Tibial nerve (tissue), 4 donors: Measurements from ENCODE around the gene NOL4L. TPM values are rescaled to one million over a fixed set of nuclear protein-coding genes. Genes with fewer than 3 reads are reported as not detected.

Source experiments
- DNase-seq, 2 donors: peaks; one replicate each; pipeline ENCODE4 v3.0.0-alpha.2; 2019; ENCODE audit warnings: low spot score in 2 of 2
- H3K27ac ChIP-seq, 4 donors: fragments of 200-600 bp; sonication (generic) in 3 of 4; one replicate each; pipeline ENCODE4 v1.5.1; 2017 to 2019; ENCODE audit warnings: mild to moderate bottlenecking in 1 of 4
- H3K27me3 ChIP-seq, 2 donors: fragments of 200-600 bp; sonication (generic) in 1 of 2; one replicate each; pipeline versions ENCODE4 v1.5.1 to v1.6.0; 2017 to 2019
- H3K36me3 ChIP-seq, 3 donors: fragments of 200-600 bp; sonication (generic); one replicate each; pipeline ENCODE4 v1.5.1; 2018 to 2019
- H3K4me1 ChIP-seq, 4 donors: fragments of 200-600 bp; sonication (generic) in 3 of 4; one replicate each; pipeline ENCODE4 v1.5.1; 2017 to 2019
- H3K4me3 ChIP-seq, 4 donors: fragments of 200-600 bp; sonication (generic) in 3 of 4; one replicate each; pipeline ENCODE4 v1.5.1; 2017 to 2019; ENCODE audit warnings: mild to moderate bottlenecking in 1 of 4, moderate library complexity in 1 of 4
- H3K9me3 ChIP-seq, 4 donors: fragments of 200-600 bp; sonication (generic) in 3 of 4; one replicate each; pipeline ENCODE4 v1.5.1; 2017 to 2019
- EP300 ChIP-seq, 2 donors: sonication (generic); formaldehyde crosslinking; IDR thresholded peaks; one replicate each; pipeline ENCODE4 v1.6.1; 2017; ENCODE audit warnings: antibody characterized with exemption in 2 of 2, mild to moderate bottlenecking in 1 of 2
- POLR2A ChIP-seq, 2 donors: fragments of 450-650 bp; IDR thresholded peaks; one replicate each; pipeline ENCODE4 v1.6.1; 2017; ENCODE audit warnings: antibody characterized with exemption in 2 of 2, mild to moderate bottlenecking in 2 of 2, moderate library complexity in 2 of 2
- WGBS, 2 donors: methylation state at CpG; one replicate each; pipeline ENCODE4 v1.1.5; 2018; 5-methylcytosine and 5-hydroxymethylcytosine counted together
- total RNA-seq, 4 donors: library from RNA; depleted of rRNA; stranded (reverse); fragments of >200 nt; gene quantifications; one replicate each; pipeline ENCODE4 v1.1.0, GENCODE V29; 2016
- TF ChIP-seq, protein P1 (sequence below), 5 experiments: fragments of 200-600 bp in 3 of 5; fragments of 450-650 bp in 2 of 5; sonication (generic) in 3 of 5; IDR thresholded peaks; one replicate each; pipeline ENCODE4 v1.5.1; 2016 to 2019; ENCODE audit warnings: antibody characterized with exemption in 5 of 5, mild to moderate bottlenecking in 3 of 5, moderate library complexity in 2 of 5

The NOL4L gene
- total RNA-seq, 4 donors from 2014 or later: 11.5 to 22.3 (median 19.9) TPM

DNA sequence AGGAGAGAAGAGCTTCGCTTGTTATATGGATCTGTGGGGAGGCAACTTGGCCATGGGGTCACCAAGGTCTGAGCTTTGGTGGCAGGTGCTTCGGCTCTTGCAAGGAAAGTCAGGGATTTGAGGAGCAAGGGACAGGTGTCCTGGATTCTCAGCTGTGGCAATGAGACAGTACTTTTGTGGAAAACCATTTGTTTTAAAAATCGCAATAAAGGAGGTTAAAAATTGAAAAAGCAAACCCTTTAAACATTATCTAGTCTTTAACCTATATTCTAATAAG lies 64.3 kb downstream of the NOL4L start:
- Histone ChIP-seq H3K36me3 (no peaks in the 10 kb centered on the region), H3K27ac (no peak overlapping the region), H3K4me1 (peaks cover 0 to 45% (median 12%) of the 10 kb centered on the region in 4 donors), H3K9me3 (no peaks in the 10 kb centered on the region), H3K4me3 (no peak overlapping the region), H3K27me3 (no peaks in the 10 kb centered on the region)
- DNase-seq: no peak
- TF ChIP-seq POLR2A (IDR thresholded peaks at IDR 0.05): no peak
- TF ChIP-seq, protein P1, sequence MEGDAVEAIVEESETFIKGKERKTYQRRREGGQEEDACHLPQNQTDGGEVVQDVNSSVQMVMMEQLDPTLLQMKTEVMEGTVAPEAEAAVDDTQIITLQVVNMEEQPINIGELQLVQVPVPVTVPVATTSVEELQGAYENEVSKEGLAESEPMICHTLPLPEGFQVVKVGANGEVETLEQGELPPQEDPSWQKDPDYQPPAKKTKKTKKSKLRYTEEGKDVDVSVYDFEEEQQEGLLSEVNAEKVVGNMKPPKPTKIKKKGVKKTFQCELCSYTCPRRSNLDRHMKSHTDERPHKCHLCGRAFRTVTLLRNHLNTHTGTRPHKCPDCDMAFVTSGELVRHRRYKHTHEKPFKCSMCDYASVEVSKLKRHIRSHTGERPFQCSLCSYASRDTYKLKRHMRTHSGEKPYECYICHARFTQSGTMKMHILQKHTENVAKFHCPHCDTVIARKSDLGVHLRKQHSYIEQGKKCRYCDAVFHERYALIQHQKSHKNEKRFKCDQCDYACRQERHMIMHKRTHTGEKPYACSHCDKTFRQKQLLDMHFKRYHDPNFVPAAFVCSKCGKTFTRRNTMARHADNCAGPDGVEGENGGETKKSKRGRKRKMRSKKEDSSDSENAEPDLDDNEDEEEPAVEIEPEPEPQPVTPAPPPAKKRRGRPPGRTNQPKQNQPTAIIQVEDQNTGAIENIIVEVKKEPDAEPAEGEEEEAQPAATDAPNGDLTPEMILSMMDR (IDR thresholded peaks at IDR 0.05): no peak
- no peak for TF ChIP-seq EP300 (IDR thresholded peaks at IDR 0.05)
- 58 to 97% methylated on average over 3 of the region's 3 CpGs for WGBS, 2 donors

DNA sequence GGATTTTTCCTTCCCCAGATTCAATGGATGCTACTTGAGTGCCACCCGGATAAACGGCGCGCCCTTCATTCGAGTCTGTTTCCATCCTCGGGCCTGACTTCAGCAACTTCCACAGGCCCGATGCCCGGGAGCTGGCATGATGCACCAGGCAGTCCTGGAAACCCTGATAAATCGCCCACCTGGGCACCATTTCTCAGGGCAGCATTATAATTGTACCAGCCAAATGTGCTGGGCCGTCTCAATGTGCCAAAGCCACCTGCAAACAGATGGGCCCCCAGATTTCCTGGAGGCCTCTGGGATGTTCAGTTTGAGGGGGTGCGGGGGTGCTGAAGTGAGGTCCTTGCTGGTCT lies 65.8 kb downstream of the NOL4L start:
- H3K27me3 ChIP-seq: no peaks in the 10 kb centered on the region
- no peak overlapping the region for H3K27ac ChIP-seq
- WGBS, 2 donors: 82 to 90% methylated on average over 11 of the region's 11 CpGs
- DNase-seq: no peak
- H3K36me3 ChIP-seq: no peaks in the 10 kb centered on the region
- TF ChIP-seq POLR2A (IDR thresholded peaks at IDR 0.05): no peak
- no peak for TF ChIP-seq EP300 (IDR thresholded peaks at IDR 0.05)
- TF ChIP-seq, protein P1 (IDR thresholded peaks at IDR 0.05): no peak
- no peak overlapping the region for H3K4me3 ChIP-seq
- H3K9me3 ChIP-seq: no peaks in the 10 kb centered on the region
- peaks cover 0 to 30% (median 5%) of the 10 kb centered on the region in 4 donors for H3K4me1 ChIP-seq

DNA sequence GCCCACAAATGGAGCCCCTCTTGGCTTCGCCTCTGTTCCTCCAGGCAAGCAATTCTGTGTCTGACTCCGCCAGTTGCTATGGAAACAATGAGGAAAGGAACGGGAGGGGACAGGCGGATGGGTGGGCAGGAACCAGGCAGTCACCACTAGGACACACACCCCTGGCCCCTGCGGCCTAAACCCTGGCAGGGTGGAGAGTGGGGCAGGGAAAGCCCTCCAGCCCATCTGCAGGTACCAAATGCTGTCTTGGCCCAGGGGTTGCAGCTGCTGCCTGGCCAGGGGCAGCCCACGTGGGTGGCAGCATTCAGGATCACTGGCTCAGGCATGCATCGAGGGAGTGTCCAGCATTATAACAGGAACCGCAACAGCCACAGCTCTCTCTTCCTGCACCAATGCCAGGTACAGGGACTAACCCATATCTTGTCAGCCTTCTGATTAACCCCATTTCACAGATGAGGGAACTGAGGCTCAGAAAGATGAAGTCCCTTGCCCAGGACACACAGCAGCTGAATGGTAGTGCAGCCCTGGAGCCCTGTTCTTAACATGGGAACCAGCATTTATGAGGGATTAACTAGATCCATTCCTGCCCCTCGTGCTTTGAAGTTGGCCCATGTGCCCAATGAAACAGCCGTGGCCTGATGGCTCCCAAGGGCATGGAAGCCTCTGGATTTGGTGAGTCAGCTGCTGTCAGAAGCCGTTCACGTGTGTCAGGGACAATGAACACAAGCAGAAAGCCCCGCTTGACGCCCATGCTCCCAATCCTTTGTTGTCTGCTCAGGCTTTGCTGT lies 66.3 kb downstream of the NOL4L start:
- DNase-seq: no peak
- no peak overlapping the region for H3K4me3 ChIP-seq
- H3K27ac ChIP-seq: no peak overlapping the region
- no peaks in the 10 kb centered on the region for H3K27me3 ChIP-seq
- H3K36me3 ChIP-seq: no peaks in the 10 kb centered on the region
- peaks cover 0 to 25% (median 3%) of the 10 kb centered on the region in 4 donors for H3K4me1 ChIP-seq
- 71% methylated on average over 14 of the region's 14 CpGs for WGBS, 2 donors
- no peak for TF ChIP-seq POLR2A (IDR thresholded peaks at IDR 0.05)
- TF ChIP-seq, protein P1 (IDR thresholded peaks at IDR 0.05): no peak
- TF ChIP-seq EP300 (IDR thresholded peaks at IDR 0.05): no peak
- H3K9me3 ChIP-seq: no peaks in the 10 kb centered on the region

DNA sequence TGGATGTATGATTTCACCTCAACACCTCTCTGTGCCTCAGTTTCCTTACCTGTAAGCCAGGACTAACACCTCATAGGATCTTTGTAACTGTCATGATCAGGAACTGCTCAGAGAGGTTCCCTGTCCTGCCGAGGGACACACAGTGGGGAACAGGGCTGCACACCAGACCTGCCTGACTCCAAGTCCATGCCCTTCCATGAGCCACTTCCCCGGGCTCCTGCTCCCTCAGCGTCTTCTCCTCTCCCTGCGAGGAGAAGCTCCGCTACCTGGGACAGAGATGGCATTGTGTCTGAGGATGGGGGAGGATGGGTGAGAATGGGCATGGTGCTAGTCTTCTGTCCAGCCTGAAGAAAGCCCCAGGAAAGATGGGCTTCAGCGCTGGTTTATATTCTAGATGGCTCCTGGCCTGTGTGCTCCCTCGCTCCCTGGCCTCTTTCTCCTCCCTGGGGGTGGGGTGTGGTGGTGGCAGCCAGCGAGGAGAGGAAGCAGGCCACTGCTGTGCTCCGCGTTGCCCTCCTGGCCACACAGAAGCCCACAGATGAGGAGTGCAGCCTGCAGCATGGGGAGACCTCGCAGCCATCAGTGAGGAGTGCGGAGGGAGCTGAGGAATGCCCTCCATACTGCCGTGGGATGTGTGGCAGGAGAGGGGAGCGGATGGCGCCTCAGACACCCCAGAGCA lies 67.1 kb downstream of the NOL4L start:
- Histone ChIP-seq H3K27me3 (no peaks in the 10 kb centered on the region), H3K27ac (peak overlapping the region in 1 of 4 donors; percentile 17), H3K9me3 (no peaks in the 10 kb centered on the region), H3K36me3 (no peaks in the 10 kb centered on the region), H3K4me3 (no peak overlapping the region), H3K4me1 (peaks cover 0 to 22% (median 3%) of the 10 kb centered on the region in 4 donors)
- no peak for DNase-seq
- no peak for TF ChIP-seq EP300 (IDR thresholded peaks at IDR 0.05)
- TF ChIP-seq, protein P1 (IDR thresholded peaks at IDR 0.05): no peak
- WGBS, 2 donors: 66 to 80% methylated on average over 11 to 15 of the region's 15 CpGs

DNA sequence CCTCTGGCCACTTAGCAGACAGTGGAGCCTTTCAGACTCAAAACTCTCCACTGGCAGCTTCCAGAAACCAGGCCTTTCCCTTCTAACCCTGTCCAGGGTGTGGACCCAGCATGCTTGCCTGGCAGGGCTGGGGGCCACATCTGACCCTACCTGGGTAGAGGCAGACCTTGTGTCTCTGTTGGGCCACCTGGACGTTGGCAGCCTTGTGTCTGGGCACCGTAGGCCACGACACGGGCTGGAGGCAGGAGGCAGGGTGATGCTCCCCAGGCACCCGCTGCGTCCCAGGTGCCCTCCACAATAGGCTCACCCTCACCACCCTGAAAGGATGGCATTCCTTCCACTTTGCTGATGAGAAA lies 67.6 kb downstream of the NOL4L start:
- TF ChIP-seq, protein P1 (IDR thresholded peaks at IDR 0.05): no peak
- TF ChIP-seq EP300 (IDR thresholded peaks at IDR 0.05): no peak
- no peak for TF ChIP-seq POLR2A (IDR thresholded peaks at IDR 0.05)
- DNase-seq: no peak
- no peak overlapping the region for H3K4me3 ChIP-seq
- H3K9me3 ChIP-seq: no peaks in the 10 kb centered on the region
- H3K27me3 ChIP-seq: no peaks in the 10 kb centered on the region
- peak overlapping the region in 1 of 4 donors; percentile 17 for H3K27ac ChIP-seq
- peaks cover 0 to 22% (median 3%) of the 10 kb centered on the region in 4 donors for H3K4me1 ChIP-seq
- WGBS, 2 donors: 50 to 97% methylated on average over 2 to 5 of the region's 6 CpGs
- H3K36me3 ChIP-seq: no peaks in the 10 kb centered on the region
